PFSK-1 (cell line): ENCODE results near the gene CEP41.

ENCODE experiments used
- FOXP2 ChIP-seq: optimal IDR thresholded peaks from 2 replicates; pipeline ENCODE3; 2011; ENCODE audit warnings: borderline replicate concordance, control low read depth, inconsistent platforms; ENCODE audit not compliant: insufficient read depth; ENCODE audit errors: extremely low read length, extremely low read depth
- POLR2AphosphoS5 ChIP-seq: IDR thresholded peaks from 2 replicates; pipeline ENCODE4 v1.6.1; 2012; ENCODE audit warnings: low read depth, mild to moderate bottlenecking, control low read depth, low read length, moderate library complexity
- SIN3A ChIP-seq: IDR thresholded peaks from 2 replicates; pipeline ENCODE4 v1.6.1; 2012; ENCODE audit warnings: mild to moderate bottlenecking, low read length, moderate library complexity, borderline replicate concordance; ENCODE audit not compliant: insufficient read depth
- TAF1 ChIP-seq: IDR thresholded peaks from 2 replicates; pipeline ENCODE4 v1.6.1; 2012; ENCODE audit warnings: low read length, control low read depth, borderline replicate concordance; ENCODE audit not compliant: insufficient read depth
- TF ChIP-seq, protein P1 (sequence below), 2 experiments: IDR thresholded peaks; 2 replicates each; pipeline versions ENCODE4 v1.6.1 to v1.8.0; 2011 to 2012; ENCODE audit warnings: low read depth in 2 of 2, low read length in 2 of 2, control low read depth in 1 of 2, inconsistent platforms in 1 of 2, mild to moderate bottlenecking in 1 of 2, moderate library complexity in 1 of 2; ENCODE audit not compliant: insufficient read depth in 1 of 2

CEP41 gene

DNA sequence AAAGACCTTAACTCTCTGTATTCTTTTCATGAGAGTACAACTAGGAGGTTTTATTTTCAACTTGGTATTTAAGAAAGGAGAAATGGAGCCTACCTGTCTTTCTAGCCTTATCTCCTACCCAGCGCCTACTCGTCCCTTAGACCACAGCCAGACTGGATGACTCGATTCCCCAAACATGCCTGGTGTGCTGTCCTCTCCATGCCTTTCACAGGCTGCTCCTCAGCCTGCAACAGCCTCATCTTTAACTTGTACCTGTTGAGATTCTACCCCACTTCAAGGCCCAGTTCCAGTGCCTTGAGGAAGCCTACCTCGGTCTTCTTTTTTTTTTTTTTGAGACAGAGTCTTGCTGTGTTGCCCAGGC lies 31.1 kb downstream of the CEP41 start:
- TF ChIP-seq POLR2AphosphoS5 (no peak), FOXP2 (no peak), SIN3A (no peak), TAF1 (no peak)
- TF ChIP-seq, protein P1, sequence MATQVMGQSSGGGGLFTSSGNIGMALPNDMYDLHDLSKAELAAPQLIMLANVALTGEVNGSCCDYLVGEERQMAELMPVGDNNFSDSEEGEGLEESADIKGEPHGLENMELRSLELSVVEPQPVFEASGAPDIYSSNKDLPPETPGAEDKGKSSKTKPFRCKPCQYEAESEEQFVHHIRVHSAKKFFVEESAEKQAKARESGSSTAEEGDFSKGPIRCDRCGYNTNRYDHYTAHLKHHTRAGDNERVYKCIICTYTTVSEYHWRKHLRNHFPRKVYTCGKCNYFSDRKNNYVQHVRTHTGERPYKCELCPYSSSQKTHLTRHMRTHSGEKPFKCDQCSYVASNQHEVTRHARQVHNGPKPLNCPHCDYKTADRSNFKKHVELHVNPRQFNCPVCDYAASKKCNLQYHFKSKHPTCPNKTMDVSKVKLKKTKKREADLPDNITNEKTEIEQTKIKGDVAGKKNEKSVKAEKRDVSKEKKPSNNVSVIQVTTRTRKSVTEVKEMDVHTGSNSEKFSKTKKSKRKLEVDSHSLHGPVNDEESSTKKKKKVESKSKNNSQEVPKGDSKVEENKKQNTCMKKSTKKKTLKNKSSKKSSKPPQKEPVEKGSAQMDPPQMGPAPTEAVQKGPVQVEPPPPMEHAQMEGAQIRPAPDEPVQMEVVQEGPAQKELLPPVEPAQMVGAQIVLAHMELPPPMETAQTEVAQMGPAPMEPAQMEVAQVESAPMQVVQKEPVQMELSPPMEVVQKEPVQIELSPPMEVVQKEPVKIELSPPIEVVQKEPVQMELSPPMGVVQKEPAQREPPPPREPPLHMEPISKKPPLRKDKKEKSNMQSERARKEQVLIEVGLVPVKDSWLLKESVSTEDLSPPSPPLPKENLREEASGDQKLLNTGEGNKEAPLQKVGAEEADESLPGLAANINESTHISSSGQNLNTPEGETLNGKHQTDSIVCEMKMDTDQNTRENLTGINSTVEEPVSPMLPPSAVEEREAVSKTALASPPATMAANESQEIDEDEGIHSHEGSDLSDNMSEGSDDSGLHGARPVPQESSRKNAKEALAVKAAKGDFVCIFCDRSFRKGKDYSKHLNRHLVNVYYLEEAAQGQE (IDR thresholded peaks at IDR 0.05; ENCODE audit: insufficient read depth in 1 of 2, low read depth in 2 of 2, low read length in 2 of 2) = no peak

DNA sequence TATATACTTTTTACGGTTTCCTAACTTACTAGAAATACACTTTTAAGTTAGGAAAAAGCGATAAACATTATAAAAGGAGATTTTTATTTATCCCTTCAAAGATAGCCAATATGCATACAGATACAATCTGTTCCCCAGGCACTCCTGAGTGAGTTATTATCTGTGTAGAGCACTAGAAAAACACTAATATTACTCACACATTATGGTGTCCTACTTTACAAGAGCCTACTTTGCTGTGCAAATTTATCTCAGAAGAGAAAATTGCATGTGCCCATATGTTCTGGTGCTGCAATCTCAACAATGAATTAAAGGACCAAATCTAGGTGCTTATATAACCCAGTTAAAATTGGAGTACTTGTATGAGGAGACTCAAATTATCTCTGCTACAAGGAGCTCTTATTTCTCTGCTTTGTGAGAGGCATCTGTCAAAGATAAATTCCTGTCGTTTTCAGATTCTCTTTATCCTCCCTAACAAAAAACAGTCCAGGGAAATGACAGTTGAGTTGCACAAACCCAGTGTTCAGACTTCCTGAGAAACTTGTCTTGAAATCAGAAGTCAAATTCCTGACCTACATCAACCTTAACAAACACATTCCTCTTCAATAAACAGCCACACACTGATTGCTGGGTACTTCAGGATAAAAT lies 31.6 kb downstream of the CEP41 start:
- TF ChIP-seq POLR2AphosphoS5 = no peak
- TF ChIP-seq TAF1 = no peak
- TF ChIP-seq, protein P1 (IDR thresholded peaks at IDR 0.05; ENCODE audit: insufficient read depth in 1 of 2, low read depth in 2 of 2, low read length in 2 of 2) = no peak
- TF ChIP-seq SIN3A = no peak
- no peak for TF ChIP-seq FOXP2

DNA sequence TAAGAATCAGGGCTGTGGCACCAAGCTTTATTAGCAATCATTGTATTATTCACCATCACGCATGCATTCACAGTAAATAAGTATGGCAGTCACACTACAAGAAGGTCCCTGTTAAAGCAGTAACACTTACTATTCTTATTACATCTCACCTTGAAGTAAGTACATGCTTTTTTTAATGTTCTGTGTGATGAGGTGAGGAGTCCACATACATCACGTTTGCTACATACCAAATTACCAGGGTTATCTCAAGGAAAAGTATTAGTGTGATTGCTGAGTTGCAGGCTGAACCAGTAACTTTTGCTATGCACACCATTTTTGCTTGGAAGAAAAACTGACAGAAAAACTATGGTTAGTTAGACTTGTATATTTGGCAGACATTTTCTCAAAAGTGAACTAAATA lies 35.8 kb downstream of the CEP41 start:
- TF ChIP-seq FOXP2 = no peak
- TF ChIP-seq, protein P1 (IDR thresholded peaks at IDR 0.05; ENCODE audit: insufficient read depth in 1 of 2, low read depth in 2 of 2, low read length in 2 of 2) = no peak
- no peak for TF ChIP-seq POLR2AphosphoS5
- no peak for TF ChIP-seq SIN3A
- no peak for TF ChIP-seq TAF1

GRCh38 chr7:130401578-130401977 lies 39.2 kb downstream of the CEP41 start:
- no peak for TF ChIP-seq FOXP2

- TF ChIP-seq SIN3A = no peak
- no peak for TF ChIP-seq FOXP2
Measured at GRCh38 chr7:130401101-130401500, 39.7 kb downstream of the CEP41 start.

GRCh38 chr7:130400120-130400572 lies 40.7 kb downstream of the CEP41 start:
- TF ChIP-seq TAF1 (no peak), POLR2AphosphoS5 (no peak), FOXP2 (no peak), SIN3A (no peak)
- TF ChIP-seq, protein P1 (IDR thresholded peaks at IDR 0.05; ENCODE audit: insufficient read depth in 1 of 2, low read depth in 2 of 2, low read length in 2 of 2) = no peak
